K562 (cell line): ENCODE data around the gene SLC25A42. TPM values are rescaled to one million over a fixed set of nuclear protein-coding genes. Genes with fewer than 3 reads are reported as not detected.
A peak's percentile ranks its signal among the peaks of the same experiment; 100 is the strongest.

Source experiments
- ATAC-seq: fragments of 200-7000 bp; cut with Tn5 transposase; 3 replicates; pipeline ENCODE4 v1.9.1; 2020; ENCODE audit warnings: moderate library complexity
- BruUV-seq: library from RNA; stranded (reverse); fragments of 400-500 nt; replicated peaks from 2 replicates; lab custom pipeline; 2021; lab: Mats Ljungman, UMichigan
- CTCF ChIA-PET: fragments of 300-600 bp; formaldehyde crosslinking; extraction: SDS; loops from one replicate; lab custom pipeline; 2021; ENCODE audit warnings: low intra/inter-chr PET ratio; lab: Yijun Ruan, JAX
- POLR2A ChIA-PET: fragments of 300-600, 350-650 bp; sonication (Branson Sonifier 250); formaldehyde crosslinking; extraction: SDS; loops from one replicate; lab custom pipeline; 2021; ENCODE audit warnings: antibody characterized with exemption, inconsistent platforms; lab: Yijun Ruan, JAX
- DNase-seq, 4 experiments: peaks; one replicate each; pipeline versions ENCODE4 v3.0.0 to v3.0.0-alpha.2; 2011 to 2018; ENCODE audit warnings: low spot score in 3 of 4, mixed read lengths in 3 of 4; ENCODE audit errors: extremely low read depth in 1 of 4
- FAIRE-seq: peaks from 2 replicates; lab custom pipeline; 2011; peaks lifted over from hg19 to GRCh38; lab: Jason Lieb, UNC
- H2AFZ ChIP-seq: 2 replicates; pipeline ENCODE4 v1.6.0; 2011; ENCODE audit warnings: low read depth, low read length, control low read depth, inconsistent platforms
- H3K27ac ChIP-seq: fragments of 200-600 bp; 3 replicates; pipeline ENCODE4 v1.8.0; 2011; ENCODE audit warnings: low read depth, mild to moderate bottlenecking, control low read depth, inconsistent platforms, low read length, moderate library complexity, mixed read lengths; ENCODE audit errors: extremely low read depth
- H3K27me3 ChIP-seq, 2 experiments: fragments of 300-600 bp in 1 of 2; 2 replicates in 1 of 2; 3 replicates in 1 of 2; pipeline versions ENCODE4 v1.6.0 to v1.8.0; 2011; ENCODE audit warnings: inconsistent platforms in 2 of 2, low read length in 2 of 2, mild to moderate bottlenecking in 1 of 2, mixed read lengths in 1 of 2, moderate library complexity in 1 of 2; ENCODE audit not compliant: control insufficient read depth in 2 of 2, insufficient read depth in 2 of 2
- H3K36me3 ChIP-seq: fragments of 300-600 bp; 3 replicates; pipeline ENCODE4 v1.8.0; 2011; ENCODE audit warnings: mild to moderate bottlenecking, low read length, inconsistent platforms; ENCODE audit not compliant: control insufficient read depth, insufficient read depth
- H3K4me1 ChIP-seq, 2 experiments: fragments of 200-600 bp in 1 of 2; replicated peaks in 1 of 2; 2 replicates in 1 of 2; 3 replicates in 1 of 2; pipeline versions ENCODE4 v1.5.1 to v1.8.0; 2011; ENCODE audit warnings: inconsistent platforms in 2 of 2, low read length in 2 of 2, mild to moderate bottlenecking in 1 of 2, mixed read lengths in 1 of 2, moderate library complexity in 1 of 2; ENCODE audit not compliant: control insufficient read depth in 2 of 2, insufficient read depth in 2 of 2
- H3K4me2 ChIP-seq: 2 replicates; pipeline ENCODE4 v1.6.1; 2011; ENCODE audit warnings: low read length, control low read depth, inconsistent platforms, mixed read lengths; ENCODE audit not compliant: insufficient read depth
- H3K4me3 ChIP-seq: fragments of 200-600 bp; sonication (generic), shearing (Covaris generic); 2 replicates; pipeline ENCODE4 v1.5.1; 2016; ENCODE audit warnings: control low read depth, inconsistent platforms
- H3K79me2 ChIP-seq: fragments of 200-600 bp; 3 replicates; pipeline ENCODE4 v1.8.0; 2011; ENCODE audit warnings: low read length, inconsistent platforms; ENCODE audit not compliant: control insufficient read depth, insufficient read depth
- H3K9ac ChIP-seq, 2 experiments: 2 replicates each; pipeline versions ENCODE4 v1.6.0 to v1.6.1; 2011; ENCODE audit warnings: low read depth in 2 of 2, low read length in 2 of 2, control low read depth in 1 of 2, inconsistent platforms in 1 of 2, mild to moderate bottlenecking in 1 of 2, mixed read lengths in 1 of 2; ENCODE audit not compliant: insufficient read depth in 1 of 2
- H3K9me1 ChIP-seq: one replicate; pipeline ENCODE4 v1.6.0; 2011; ENCODE audit warnings: inconsistent platforms, mild to moderate bottlenecking, low read length, moderate library complexity; ENCODE audit not compliant: control insufficient read depth, insufficient read depth
- H3K9me3 ChIP-seq: replicated peaks from 2 replicates; pipeline ENCODE4 v1.5.1; 2011; ENCODE audit warnings: low read depth, low read length, inconsistent platforms; ENCODE audit not compliant: control insufficient read depth, insufficient read depth
- H4K20me1 ChIP-seq: replicated peaks from 2 replicates; pipeline ENCODE4 v1.6.1; 2011; ENCODE audit warnings: low read length, inconsistent platforms, mixed read lengths; ENCODE audit not compliant: control insufficient read depth, insufficient read depth
- GTF2E2 ChIP-seq: fragments of 200-800 bp; sonication (Bioruptor generic); IDR thresholded peaks from 2 replicates; pipeline ENCODE4 v1.6.1; 2016; ENCODE audit warnings: missing genetic modification characterization, missing compliant biosample characterization
- KHSRP ChIP-seq: fragments of 450-650 bp; IDR thresholded peaks from 2 replicates; pipeline ENCODE4 v1.6.1; 2017
- MCM3 ChIP-seq: fragments of 450-650 bp; IDR thresholded peaks from 2 replicates; pipeline ENCODE4 v1.6.1; 2016
- MXD1 ChIP-seq: fragments of 250-450 bp; sonication (Bioruptor Pico); IDR thresholded peaks from 2 replicates; pipeline ENCODE4 v1.8.0; 2021; ENCODE audit warnings: borderline replicate concordance, mild to moderate bottlenecking, moderate library complexity; ENCODE audit not compliant: poor library complexity, severe bottlenecking
- RERE ChIP-seq: sonication (generic); formaldehyde crosslinking; IDR thresholded peaks from 2 replicates; pipeline ENCODE4 v1.8.0; 2023; ENCODE audit warnings: missing genetic modification reagents, mild to moderate bottlenecking, borderline replicate concordance
- SIX5 ChIP-seq, 2 experiments: IDR thresholded peaks; 2 replicates each; pipeline ENCODE4 v1.6.1; 2011; ENCODE audit warnings: low read length in 2 of 2, borderline replicate concordance in 1 of 2, low read depth in 1 of 2, mild to moderate bottlenecking in 1 of 2, moderate library complexity in 1 of 2; ENCODE audit not compliant: insufficient read depth in 1 of 2
- SMARCA5 ChIP-seq: fragments of 450-650 bp; IDR thresholded peaks from 2 replicates; pipeline ENCODE4 v1.6.1; 2016
- THRAP3 ChIP-seq: fragments of 450-650 bp; IDR thresholded peaks from 2 replicates; pipeline ENCODE4 v1.6.1; 2016; ENCODE audit warnings: mild to moderate bottlenecking, inconsistent platforms, borderline replicate concordance
- U2AF2 ChIP-seq: fragments of 200-400 bp; formaldehyde crosslinking; optimal IDR thresholded peaks from 2 replicates; pipeline ENCODE3; 2017; ENCODE audit warnings: low read depth, mild to moderate bottlenecking, low read length
- ZBTB11 ChIP-seq, 3 experiments: fragments of 200-800 bp in 1 of 3; fragments of 250-450 bp in 1 of 3; fragments of 450-650 bp in 1 of 3; sonication (Bioruptor Pico) in 1 of 3; sonication (Bioruptor generic) in 1 of 3; formaldehyde crosslinking in 1 of 3; IDR thresholded peaks; 2 replicates each; pipeline versions ENCODE4 v1.6.1 to v1.8.0; 2016 to 2022; ENCODE audit warnings: mild to moderate bottlenecking in 2 of 3, missing genetic modification characterization in 2 of 3, missing compliant biosample characterization in 1 of 3, moderate library complexity in 1 of 3
- ZNF583 ChIP-seq: fragments of 250-450 bp; sonication (Bioruptor Pico); IDR thresholded peaks from 2 replicates; pipeline ENCODE4 v1.4.0; 2020
- WGBS: fragments of 100-300 bp; shearing (Covaris generic); methylation state at CpG from one replicate; pipeline ENCODE4 v1.1.6; 2016; ENCODE audit warnings: low coverage, mixed read lengths; ENCODE audit not compliant: insufficient coverage; ENCODE audit errors: missing lambda C conversion rate; 5-methylcytosine and 5-hydroxymethylcytosine counted together
- in situ Hi-C: fragments of 300-500 bp; cut with MboI; formaldehyde crosslinking; loops from 4 replicates; pipeline ENCODE4 v1.15.0; 2018; ENCODE audit warnings: inconsistent platforms, mixed read lengths
- intact Hi-C: fragments of 100-400 bp; cut with micrococcal nuclease; formaldehyde crosslinking; loops from 2 replicates; pipeline ENCODE4 v1.14.2; 2022
- polyA plus RNA-seq, 8 experiments: library from polyadenylated mRNA; depleted of rRNA in 4 of 8; stranded (reverse) in 5 of 8; unstranded in 3 of 8; fragments of >200 nt; fragmentation: Nextera tagmentation in 2 of 8; fragmentation: Illumina TruSeq in 1 of 8; extraction: Ambion mirVana in 2 of 8; extraction: Trizol in 1 of 8; gene quantifications; 2 replicates each; pipeline versions ENCODE4 v1.2.1 to v1.2.3, GENCODE V29; 2011 to 2014; ENCODE audit warnings: inconsistent platforms in 1 of 8, missing spikeins in 1 of 8
- total RNA-seq, 7 experiments: library from RNA; depleted of rRNA in 6 of 7; stranded (reverse); fragments of >200 nt in 6 of 7; fragmentation: Illumina TruSeq in 2 of 7; extraction: Trizol in 2 of 7; gene quantifications; 2 replicates each; pipeline versions ENCODE4 v1.2.1 to v1.2.3, GENCODE V29; 2011 to 2021; ENCODE audit warnings: low replicate concordance in 1 of 7

SLC25A42 gene
- total and polyA plus RNA-seq, 9 of the 15 experiments (the other 6 are each of a cell fraction or from before 2014, with no cell fraction given), result 0.59 to 32.2 (median 14.1) TPM

GRCh38 chr19:19103167-19103566 lies 39.4 kb downstream of the SLC25A42 start:
- ATAC-seq (no peak), FAIRE-seq (peak; percentile 19), DNase-seq (no peak)
- no peak overlapping the region for H3K4me2 ChIP-seq
- H3K9ac ChIP-seq, result peak overlapping the region in 1 of 2 experiments; percentile 15; a peak in 1 of 4 replicates
- no peaks in the 10 kb centered on the region for H3K9me3 ChIP-seq
- no peaks in the 10 kb centered on the region for H4K20me1 ChIP-seq
- no peaks in the 10 kb centered on the region for H3K9me1 ChIP-seq
- no TSS peak for BruUV-seq
- no peaks in the 10 kb centered on the region for H3K79me2 ChIP-seq
- 83% methylated on average over 11 of the region's 11 CpGs for WGBS
- no peak overlapping the region for H2AFZ ChIP-seq
- POLR2A ChIA-PET, result interaction anchor here (1.6 kb wide), 1 partner anchor 9 kb away, joined by 4 read pairs; no protein-coding TSS in a partner anchor
- no peaks in the 10 kb centered on the region for H3K27me3 ChIP-seq
- no peak overlapping the region for H3K4me3 ChIP-seq
- peaks cover 14 to 42% of the 10 kb centered on the region in 2 experiments for H3K4me1 ChIP-seq
- in situ Hi-C loops (no loop called here), intact Hi-C loops (no loop called here)
- peaks cover 45% of the 10 kb centered on the region; the same call in 2 of the 3 replicates for H3K36me3 ChIP-seq
- peak overlapping the region; percentile 47; the same call in 1 of the 3 replicates for H3K27ac ChIP-seq
- CTCF ChIA-PET, result no interaction called here
- TF ChIP-seq ZNF583 (CRISPR knock-in tag) (no peak), GTF2E2 (tag) (no peak), THRAP3 (no peak), U2AF2 (no peak), SMARCA5 (no peak), MXD1 (CRISPR knock-in tag) (no peak), MCM3 (no peak), RERE (CRISPR knock-in tag) (no peak), SIX5 (IDR thresholded peaks at IDR 0.05; ENCODE audit: borderline replicate concordance in 1 of 2, insufficient read depth in 1 of 2, low read depth in 1 of 2, low read length in 2 of 2) (no peak), ZBTB11 (CRISPR knock-in tag; IDR thresholded peaks at IDR 0.05) (no peak), KHSRP (no peak)
